K562 (cell line): ENCODE data around the gene ARHGEF7. TPM values are rescaled to one million over a fixed set of nuclear protein-coding genes. Genes with fewer than 3 reads are reported as not detected.

ENCODE experiments used
- ATAC-seq: fragments of 200-7000 bp; cut with Tn5 transposase; 3 replicates; pipeline ENCODE4 v1.9.1; 2020; ENCODE audit warnings: moderate library complexity
- BruUV-seq: library from RNA; stranded (reverse); fragments of 400-500 nt; replicated peaks from 2 replicates; lab custom pipeline; 2021; lab: Mats Ljungman, UMichigan
- CTCF ChIA-PET: fragments of 300-600 bp; formaldehyde crosslinking; extraction: SDS; loops from one replicate; lab custom pipeline; 2021; ENCODE audit warnings: low intra/inter-chr PET ratio; lab: Yijun Ruan, JAX
- POLR2A ChIA-PET: fragments of 300-600, 350-650 bp; sonication (Branson Sonifier 250); formaldehyde crosslinking; extraction: SDS; loops from one replicate; lab custom pipeline; 2021; ENCODE audit warnings: antibody characterized with exemption, inconsistent platforms; lab: Yijun Ruan, JAX
- DNase-seq, 4 experiments: peaks; one replicate each; pipeline versions ENCODE4 v3.0.0 to v3.0.0-alpha.2; 2011 to 2018; ENCODE audit warnings: low spot score in 3 of 4, mixed read lengths in 3 of 4; ENCODE audit errors: extremely low read depth in 1 of 4
- FAIRE-seq: peaks from 2 replicates; lab custom pipeline; 2011; peaks lifted over from hg19 to GRCh38; lab: Jason Lieb, UNC
- H2AFZ ChIP-seq: 2 replicates; pipeline ENCODE4 v1.6.0; 2011; ENCODE audit warnings: low read depth, low read length, control low read depth, inconsistent platforms
- H3K27ac ChIP-seq: fragments of 200-600 bp; 3 replicates; pipeline ENCODE4 v1.8.0; 2011; ENCODE audit warnings: low read depth, mild to moderate bottlenecking, control low read depth, inconsistent platforms, low read length, moderate library complexity, mixed read lengths; ENCODE audit errors: extremely low read depth
- H3K27me3 ChIP-seq, 2 experiments: fragments of 300-600 bp in 1 of 2; 2 replicates in 1 of 2; 3 replicates in 1 of 2; pipeline versions ENCODE4 v1.6.0 to v1.8.0; 2011; ENCODE audit warnings: inconsistent platforms in 2 of 2, low read length in 2 of 2, mild to moderate bottlenecking in 1 of 2, mixed read lengths in 1 of 2, moderate library complexity in 1 of 2; ENCODE audit not compliant: control insufficient read depth in 2 of 2, insufficient read depth in 2 of 2
- H3K36me3 ChIP-seq: fragments of 300-600 bp; 3 replicates; pipeline ENCODE4 v1.8.0; 2011; ENCODE audit warnings: mild to moderate bottlenecking, low read length, inconsistent platforms; ENCODE audit not compliant: control insufficient read depth, insufficient read depth
- H3K4me1 ChIP-seq, 2 experiments: fragments of 200-600 bp in 1 of 2; replicated peaks in 1 of 2; 2 replicates in 1 of 2; 3 replicates in 1 of 2; pipeline versions ENCODE4 v1.5.1 to v1.8.0; 2011; ENCODE audit warnings: inconsistent platforms in 2 of 2, low read length in 2 of 2, mild to moderate bottlenecking in 1 of 2, mixed read lengths in 1 of 2, moderate library complexity in 1 of 2; ENCODE audit not compliant: control insufficient read depth in 2 of 2, insufficient read depth in 2 of 2
- H3K4me2 ChIP-seq: 2 replicates; pipeline ENCODE4 v1.6.1; 2011; ENCODE audit warnings: low read length, control low read depth, inconsistent platforms, mixed read lengths; ENCODE audit not compliant: insufficient read depth
- H3K4me3 ChIP-seq: fragments of 200-600 bp; sonication (generic), shearing (Covaris generic); 2 replicates; pipeline ENCODE4 v1.5.1; 2016; ENCODE audit warnings: control low read depth, inconsistent platforms
- H3K79me2 ChIP-seq: fragments of 200-600 bp; 3 replicates; pipeline ENCODE4 v1.8.0; 2011; ENCODE audit warnings: low read length, inconsistent platforms; ENCODE audit not compliant: control insufficient read depth, insufficient read depth
- H3K9ac ChIP-seq, 2 experiments: 2 replicates each; pipeline versions ENCODE4 v1.6.0 to v1.6.1; 2011; ENCODE audit warnings: low read depth in 2 of 2, low read length in 2 of 2, control low read depth in 1 of 2, inconsistent platforms in 1 of 2, mild to moderate bottlenecking in 1 of 2, mixed read lengths in 1 of 2; ENCODE audit not compliant: insufficient read depth in 1 of 2
- H3K9me1 ChIP-seq: one replicate; pipeline ENCODE4 v1.6.0; 2011; ENCODE audit warnings: inconsistent platforms, mild to moderate bottlenecking, low read length, moderate library complexity; ENCODE audit not compliant: control insufficient read depth, insufficient read depth
- H3K9me3 ChIP-seq: replicated peaks from 2 replicates; pipeline ENCODE4 v1.5.1; 2011; ENCODE audit warnings: low read depth, low read length, inconsistent platforms; ENCODE audit not compliant: control insufficient read depth, insufficient read depth
- H4K20me1 ChIP-seq: replicated peaks from 2 replicates; pipeline ENCODE4 v1.6.1; 2011; ENCODE audit warnings: low read length, inconsistent platforms, mixed read lengths; ENCODE audit not compliant: control insufficient read depth, insufficient read depth
- CBFA2T3 ChIP-seq: fragments of 450-650 bp; IDR thresholded peaks from 2 replicates; pipeline ENCODE4 v1.6.1; 2017
- KDM1A ChIP-seq, 2 experiments: fragments of 450-650 bp; IDR thresholded peaks; 2 replicates each; pipeline ENCODE4 v1.6.1; 2016; ENCODE audit warnings: mild to moderate bottlenecking in 2 of 2
- LCOR ChIP-seq: sonication (generic); formaldehyde crosslinking; IDR thresholded peaks from 2 replicates; pipeline ENCODE4 v1.8.0; 2022; ENCODE audit warnings: mild to moderate bottlenecking, missing genetic modification reagents
- NFYB ChIP-seq: IDR thresholded peaks from 2 replicates; pipeline ENCODE4 v1.6.1; 2011; ENCODE audit warnings: mild to moderate bottlenecking, moderate library complexity; ENCODE audit not compliant: insufficient read length; ENCODE audit errors: extremely low read depth
- RBM39 ChIP-seq: fragments of 200-400 bp; formaldehyde crosslinking; optimal IDR thresholded peaks from 2 replicates; pipeline ENCODE3; 2018; ENCODE audit warnings: low read depth, low read length
- SMARCC2 ChIP-seq: fragments of 450-650 bp; IDR thresholded peaks from 2 replicates; pipeline ENCODE4 v1.6.1; 2017; ENCODE audit warnings: antibody characterized with exemption, moderate library complexity, mild to moderate bottlenecking, low read depth
- ZKSCAN3 ChIP-seq: fragments of 250-450 bp; sonication (Bioruptor Pico); IDR thresholded peaks from 2 replicates; pipeline ENCODE4 v1.4.0; 2020
- ZNF124 ChIP-seq: sonication (generic); formaldehyde crosslinking; IDR thresholded peaks from 2 replicates; pipeline ENCODE4 v1.8.1; 2022; ENCODE audit warnings: missing genetic modification reagents
- ZNF57 ChIP-seq: fragments of 450-650 bp; formaldehyde crosslinking; IDR thresholded peaks from 2 replicates; pipeline ENCODE4 v1.4.0; 2020; ENCODE audit warnings: mild to moderate bottlenecking, moderate library complexity
- WGBS: fragments of 100-300 bp; shearing (Covaris generic); methylation state at CpG from one replicate; pipeline ENCODE4 v1.1.6; 2016; ENCODE audit warnings: low coverage, mixed read lengths; ENCODE audit not compliant: insufficient coverage; ENCODE audit errors: missing lambda C conversion rate; 5-methylcytosine and 5-hydroxymethylcytosine counted together
- in situ Hi-C: fragments of 300-500 bp; cut with MboI; formaldehyde crosslinking; loops from 4 replicates; pipeline ENCODE4 v1.15.0; 2018; ENCODE audit warnings: inconsistent platforms, mixed read lengths
- intact Hi-C: fragments of 100-400 bp; cut with micrococcal nuclease; formaldehyde crosslinking; loops from 2 replicates; pipeline ENCODE4 v1.14.2; 2022
- polyA plus RNA-seq, 8 experiments: library from polyadenylated mRNA; depleted of rRNA in 4 of 8; stranded (reverse) in 5 of 8; unstranded in 3 of 8; fragments of >200 nt; fragmentation: Nextera tagmentation in 2 of 8; fragmentation: Illumina TruSeq in 1 of 8; extraction: Ambion mirVana in 2 of 8; extraction: Trizol in 1 of 8; gene quantifications; 2 replicates each; pipeline versions ENCODE4 v1.2.1 to v1.2.3, GENCODE V29; 2011 to 2014; ENCODE audit warnings: inconsistent platforms in 1 of 8, missing spikeins in 1 of 8
- total RNA-seq, 7 experiments: library from RNA; depleted of rRNA in 6 of 7; stranded (reverse); fragments of >200 nt in 6 of 7; fragmentation: Illumina TruSeq in 2 of 7; extraction: Trizol in 2 of 7; gene quantifications; 2 replicates each; pipeline versions ENCODE4 v1.2.1 to v1.2.3, GENCODE V29; 2011 to 2021; ENCODE audit warnings: low replicate concordance in 1 of 7
- TF ChIP-seq, protein P1 (sequence below), 2 experiments: fragments of 150-350 bp in 1 of 2; IDR thresholded peaks; 2 replicates each; pipeline ENCODE4 v1.6.1; 2012 to 2016; ENCODE audit warnings: low read depth in 2 of 2, low read length in 2 of 2, mild to moderate bottlenecking in 1 of 2, moderate library complexity in 1 of 2

ARHGEF7 gene
- total and polyA plus RNA-seq, 9 of the 15 experiments (the other 6 are each of a cell fraction or from before 2014, with no cell fraction given) = 2.1 to 26.8 (median 17.5) TPM

DNA sequence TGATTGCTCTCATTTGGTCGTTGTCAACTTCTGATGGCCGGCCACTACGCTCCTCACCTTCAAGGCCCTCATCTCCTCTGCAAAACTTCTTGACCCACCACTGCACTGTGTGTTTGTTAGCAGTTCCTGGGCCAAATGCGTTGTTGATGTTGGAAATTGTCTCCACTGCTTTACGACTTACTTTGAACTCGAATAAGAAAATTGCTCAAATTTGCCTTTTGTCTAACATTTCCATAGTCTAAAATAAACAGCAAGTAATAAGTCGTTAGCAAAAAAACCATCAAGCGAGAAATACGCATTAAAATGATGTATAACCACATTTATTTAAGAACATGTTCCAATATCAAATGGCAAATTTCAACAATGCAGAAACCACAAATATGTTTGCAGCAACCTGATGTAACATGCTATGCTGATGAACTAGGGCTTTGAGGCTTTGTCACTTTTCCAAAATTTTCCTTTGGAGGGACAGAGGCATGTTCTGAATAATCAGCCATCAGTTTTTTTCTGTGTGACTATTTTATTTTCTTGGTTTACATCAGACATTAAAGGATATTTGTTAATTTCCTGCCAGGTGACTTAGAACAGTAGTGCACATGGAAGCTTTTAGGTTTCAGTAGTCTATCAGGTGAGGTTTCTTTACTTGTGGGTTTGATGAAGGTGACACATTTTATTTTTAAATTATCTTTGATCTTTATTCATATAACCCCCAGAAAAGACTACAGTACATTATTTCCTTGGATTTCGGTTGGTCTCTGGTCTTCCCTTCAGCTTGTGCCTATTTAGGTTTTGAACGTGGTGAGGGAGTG is 130.7 kb downstream of the ARHGEF7 start:
- no peaks in the 10 kb centered on the region for H4K20me1 ChIP-seq
- BruUV-seq = no TSS peak
- in situ Hi-C loops = no loop called here
- ATAC-seq (no peak), FAIRE-seq (no peak), DNase-seq (no peak)
- 94% methylated on average over 11 of the region's 11 CpGs for WGBS
- H3K4me1 ChIP-seq = no peaks in the 10 kb centered on the region
- intact Hi-C loops = no loop called here
- ChIA-PET CTCF (no interaction called here), POLR2A (interaction anchor here (1.1 kb wide), 1 partner anchor 11 kb away, joined by 3 read pairs; no protein-coding TSS in a partner anchor)
- no peak overlapping the region for H3K27ac ChIP-seq
- no peak overlapping the region for H2AFZ ChIP-seq
- H3K36me3 ChIP-seq = peaks cover 29% of the 10 kb centered on the region; the same call in 2 of the 3 replicates
- no peaks in the 10 kb centered on the region for H3K79me2 ChIP-seq
- no peaks in the 10 kb centered on the region for H3K9me1 ChIP-seq
- no peaks in the 10 kb centered on the region for H3K9me3 ChIP-seq
- H3K4me2 ChIP-seq = no peak overlapping the region
- TF ChIP-seq LCOR (CRISPR knock-in tag) = no peak
- no peak for TF ChIP-seq RBM39
- no peak for TF ChIP-seq ZNF57 (CRISPR knock-in tag)
- TF ChIP-seq CBFA2T3 = no peak
- TF ChIP-seq ZKSCAN3 (CRISPR knock-in tag) = no peak
- no peak for TF ChIP-seq ZNF124
- TF ChIP-seq KDM1A (IDR thresholded peaks at IDR 0.05) = no peak
- TF ChIP-seq, protein P1, sequence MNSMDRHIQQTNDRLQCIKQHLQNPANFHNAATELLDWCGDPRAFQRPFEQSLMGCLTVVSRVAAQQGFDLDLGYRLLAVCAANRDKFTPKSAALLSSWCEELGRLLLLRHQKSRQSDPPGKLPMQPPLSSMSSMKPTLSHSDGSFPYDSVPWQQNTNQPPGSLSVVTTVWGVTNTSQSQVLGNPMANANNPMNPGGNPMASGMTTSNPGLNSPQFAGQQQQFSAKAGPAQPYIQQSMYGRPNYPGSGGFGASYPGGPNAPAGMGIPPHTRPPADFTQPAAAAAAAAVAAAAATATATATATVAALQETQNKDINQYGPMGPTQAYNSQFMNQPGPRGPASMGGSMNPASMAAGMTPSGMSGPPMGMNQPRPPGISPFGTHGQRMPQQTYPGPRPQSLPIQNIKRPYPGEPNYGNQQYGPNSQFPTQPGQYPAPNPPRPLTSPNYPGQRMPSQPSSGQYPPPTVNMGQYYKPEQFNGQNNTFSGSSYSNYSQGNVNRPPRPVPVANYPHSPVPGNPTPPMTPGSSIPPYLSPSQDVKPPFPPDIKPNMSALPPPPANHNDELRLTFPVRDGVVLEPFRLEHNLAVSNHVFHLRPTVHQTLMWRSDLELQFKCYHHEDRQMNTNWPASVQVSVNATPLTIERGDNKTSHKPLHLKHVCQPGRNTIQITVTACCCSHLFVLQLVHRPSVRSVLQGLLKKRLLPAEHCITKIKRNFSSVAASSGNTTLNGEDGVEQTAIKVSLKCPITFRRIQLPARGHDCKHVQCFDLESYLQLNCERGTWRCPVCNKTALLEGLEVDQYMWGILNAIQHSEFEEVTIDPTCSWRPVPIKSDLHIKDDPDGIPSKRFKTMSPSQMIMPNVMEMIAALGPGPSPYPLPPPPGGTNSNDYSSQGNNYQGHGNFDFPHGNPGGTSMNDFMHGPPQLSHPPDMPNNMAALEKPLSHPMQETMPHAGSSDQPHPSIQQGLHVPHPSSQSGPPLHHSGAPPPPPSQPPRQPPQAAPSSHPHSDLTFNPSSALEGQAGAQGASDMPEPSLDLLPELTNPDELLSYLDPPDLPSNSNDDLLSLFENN (IDR thresholded peaks at IDR 0.05; ENCODE audit: low read depth in 2 of 2, low read length in 2 of 2) = no peak
- no peak for TF ChIP-seq SMARCC2
- no peak for TF ChIP-seq NFYB
- H3K4me3 ChIP-seq = no peak overlapping the region
- no peak overlapping the region for H3K9ac ChIP-seq
- H3K27me3 ChIP-seq = no peaks in the 10 kb centered on the region
